Trophoblast cell (in vitro differentiated cells and primary cell): ENCODE results near the gene HCN1.

ENCODE experiments used
- DNase-seq, 2 donors: peaks; one replicate each; pipeline ENCODE4 v3.0.0-alpha.2; 2016
- H2AFZ ChIP-seq: 2 replicates; pipeline ENCODE4 v1.6.1; 2013; ENCODE audit warnings: low read length, moderate library complexity, mild to moderate bottlenecking; ENCODE audit not compliant: insufficient read depth, poor library complexity
- H2AK5ac ChIP-seq: 2 replicates; pipeline ENCODE4 v1.6.1; 2013; ENCODE audit warnings: mild to moderate bottlenecking, low read length
- H2BK120ac ChIP-seq: 2 replicates; pipeline ENCODE4 v1.6.1; 2013; ENCODE audit warnings: low read length, mild to moderate bottlenecking, moderate library complexity; ENCODE audit not compliant: insufficient read depth, poor library complexity
- H2BK12ac ChIP-seq: 2 replicates; pipeline ENCODE4 v1.6.1; 2013; ENCODE audit warnings: mild to moderate bottlenecking, low read length, moderate library complexity
- H2BK5ac ChIP-seq: 2 replicates; pipeline ENCODE4 v1.6.1; 2013; ENCODE audit warnings: low read length, low read depth, moderate library complexity, mild to moderate bottlenecking; ENCODE audit not compliant: poor library complexity
- H3K14ac ChIP-seq: 2 replicates; pipeline ENCODE4 v1.6.1; 2013; ENCODE audit warnings: mild to moderate bottlenecking, low read length
- H3K18ac ChIP-seq: 2 replicates; pipeline ENCODE4 v1.6.1; 2013; ENCODE audit warnings: mild to moderate bottlenecking, low read length
- H3K23ac ChIP-seq: 2 replicates; pipeline ENCODE4 v1.6.1; 2013; ENCODE audit warnings: low read length
- H3K27ac ChIP-seq: 2 replicates; pipeline ENCODE4 v1.5.1; 2013; ENCODE audit warnings: low read depth, mild to moderate bottlenecking, inconsistent platforms, low read length, moderate library complexity
- H3K27me3 ChIP-seq: 2 replicates; pipeline ENCODE4 v1.6.1; 2013; ENCODE audit warnings: inconsistent platforms, mild to moderate bottlenecking, low read length, moderate library complexity; ENCODE audit not compliant: insufficient read depth
- H3K36me3 ChIP-seq, 2 experiments: 1 replicate in 1 of 2; 2 replicates in 1 of 2; pipeline ENCODE4 v1.6.1; 2013; ENCODE audit warnings: low read length in 2 of 2, mild to moderate bottlenecking in 2 of 2, moderate library complexity in 1 of 2; ENCODE audit not compliant: insufficient read depth in 2 of 2, control insufficient read depth in 1 of 2
- H3K4ac ChIP-seq: 2 replicates; pipeline ENCODE4 v1.6.1; 2013; ENCODE audit warnings: low read depth, mild to moderate bottlenecking, low read length, moderate library complexity
- H3K4me1 ChIP-seq, 2 experiments: 1 replicate in 1 of 2; 2 replicates in 1 of 2; pipeline ENCODE4 v1.6.1; 2013; ENCODE audit warnings: low read length in 2 of 2, mild to moderate bottlenecking in 2 of 2, moderate library complexity in 1 of 2; ENCODE audit not compliant: insufficient read depth in 2 of 2, control insufficient read depth in 1 of 2
- H3K4me2 ChIP-seq: 2 replicates; pipeline ENCODE4 v1.6.1; 2013; ENCODE audit warnings: inconsistent platforms, mild to moderate bottlenecking, low read length, moderate library complexity
- H3K4me3 ChIP-seq: 2 replicates; pipeline ENCODE4 v1.5.1; 2013; ENCODE audit warnings: mild to moderate bottlenecking, low read depth, low read length, inconsistent platforms
- H3K79me1 ChIP-seq: one replicate; pipeline ENCODE4 v1.6.1; 2013; ENCODE audit warnings: low read length
- H3K79me2 ChIP-seq: 2 replicates; pipeline ENCODE4 v1.6.1; 2013; ENCODE audit warnings: low read length, mild to moderate bottlenecking; ENCODE audit not compliant: control insufficient read depth, insufficient read depth, poor library complexity
- H3K9ac ChIP-seq: 2 replicates; pipeline ENCODE4 v1.6.1; 2013; ENCODE audit warnings: mild to moderate bottlenecking, low read length
- H3K9me3 ChIP-seq: 2 replicates; pipeline ENCODE4 v1.6.1; 2013; ENCODE audit warnings: low read depth, mild to moderate bottlenecking, control low read depth, inconsistent platforms, low read length; ENCODE audit not compliant: insufficient read depth
- H4K12ac ChIP-seq: 2 replicates; pipeline ENCODE4 v1.6.1; 2013; ENCODE audit warnings: low read depth, mild to moderate bottlenecking, low read length, moderate library complexity
- H4K8ac ChIP-seq: 2 replicates; pipeline ENCODE4 v1.6.1; 2013; ENCODE audit warnings: low read depth, mild to moderate bottlenecking, low read length, moderate library complexity
- H4K91ac ChIP-seq: one replicate; pipeline ENCODE4 v1.6.1; 2013; ENCODE audit warnings: low read depth, mild to moderate bottlenecking, low read length, moderate library complexity
- WGBS: extraction: QIAGEN DNeasy Blood & Tissue Kit; methylation state at CpG from one replicate; pipeline ENCODE4 v1.1.7; 2013; ENCODE audit warnings: missing lambda C conversion rate; ENCODE audit not compliant: insufficient read length, insufficient coverage; ENCODE audit errors: extremely low coverage; 5-methylcytosine and 5-hydroxymethylcytosine counted together

Gene HCN1

GRCh38 chr5:45643056-45643455, 53.1 kb downstream of the HCN1 start:
- H3K9ac ChIP-seq: no peak overlapping the region
- no peaks in the 10 kb centered on the region for H3K9me3 ChIP-seq
- no peak overlapping the region for H3K18ac ChIP-seq
- H3K36me3 ChIP-seq: no peaks in the 10 kb centered on the region
- H3K4me2 ChIP-seq: no peak overlapping the region
- H3K27me3 ChIP-seq: no peaks in the 10 kb centered on the region
- H3K79me2 ChIP-seq: no peaks in the 10 kb centered on the region
- no peak overlapping the region for H2BK12ac ChIP-seq
- no peak overlapping the region for H2AFZ ChIP-seq
- no peak overlapping the region for H4K12ac ChIP-seq
- no peak overlapping the region for H3K4ac ChIP-seq
- no peak overlapping the region for H3K14ac ChIP-seq
- H3K79me1 ChIP-seq: no peaks in the 10 kb centered on the region
- no peak overlapping the region for H4K8ac ChIP-seq
- DNase-seq: no peak
- H2BK120ac ChIP-seq: no peak overlapping the region
- no peak overlapping the region for H2BK5ac ChIP-seq
- H4K91ac ChIP-seq: no peak overlapping the region
- no peak overlapping the region for H3K27ac ChIP-seq
- H2AK5ac ChIP-seq: no peak overlapping the region
- H3K4me1 ChIP-seq: no peaks in the 10 kb centered on the region
- no peak overlapping the region for H3K4me3 ChIP-seq
- H3K23ac ChIP-seq: no peak overlapping the region

- no peak overlapping the region for H3K4me3 ChIP-seq
- H2BK12ac ChIP-seq: no peak overlapping the region
- H3K9me3 ChIP-seq: no peaks in the 10 kb centered on the region
- H2BK5ac ChIP-seq: no peak overlapping the region
- no peak overlapping the region for H3K4me2 ChIP-seq
- H3K27me3 ChIP-seq: no peaks in the 10 kb centered on the region
- H3K79me2 ChIP-seq: no peaks in the 10 kb centered on the region
- no peak for DNase-seq
- H2BK120ac ChIP-seq: no peak overlapping the region
- H4K12ac ChIP-seq: no peak overlapping the region
- H3K18ac ChIP-seq: no peak overlapping the region
- H3K9ac ChIP-seq: no peak overlapping the region
- H3K14ac ChIP-seq: no peak overlapping the region
- H3K4me1 ChIP-seq: no peaks in the 10 kb centered on the region
- H4K8ac ChIP-seq: no peak overlapping the region
- no peak overlapping the region for H4K91ac ChIP-seq
- H3K79me1 ChIP-seq: no peaks in the 10 kb centered on the region
- H3K36me3 ChIP-seq: no peaks in the 10 kb centered on the region
- H2AK5ac ChIP-seq: no peak overlapping the region
- no peak overlapping the region for H3K4ac ChIP-seq
- H2AFZ ChIP-seq: no peak overlapping the region
- no peak overlapping the region for H3K27ac ChIP-seq
- no peak overlapping the region for H3K23ac ChIP-seq
Measured at GRCh38 chr5:45642370-45642769, 53.8 kb downstream of the HCN1 start.

- H3K9ac ChIP-seq: no peak overlapping the region
- DNase-seq: no peak
- H3K14ac ChIP-seq: no peak overlapping the region
- no peak overlapping the region for H3K27ac ChIP-seq
- H3K4me1 ChIP-seq: no peaks in the 10 kb centered on the region
- no peak overlapping the region for H3K4me2 ChIP-seq
- H2AK5ac ChIP-seq: no peak overlapping the region
- H4K12ac ChIP-seq: no peak overlapping the region
- no peaks in the 10 kb centered on the region for H3K36me3 ChIP-seq
- H3K18ac ChIP-seq: no peak overlapping the region
- H3K4ac ChIP-seq: no peak overlapping the region
- no peaks in the 10 kb centered on the region for H3K27me3 ChIP-seq
- no peaks in the 10 kb centered on the region for H3K79me1 ChIP-seq
- no peak overlapping the region for H4K91ac ChIP-seq
- H2BK120ac ChIP-seq: no peak overlapping the region
- no peak overlapping the region for H4K8ac ChIP-seq
- no peak overlapping the region for H2BK5ac ChIP-seq
- no peaks in the 10 kb centered on the region for H3K9me3 ChIP-seq
- no peak overlapping the region for H2BK12ac ChIP-seq
- H3K4me3 ChIP-seq: no peak overlapping the region
- WGBS: no CpG with 5 or more reads among the region's 2 CpGs
- H3K23ac ChIP-seq: no peak overlapping the region
- H3K79me2 ChIP-seq: no peaks in the 10 kb centered on the region
- H2AFZ ChIP-seq: no peak overlapping the region
Measured at GRCh38 chr5:45639040-45639439, 57.1 kb downstream of the HCN1 start.

GRCh38 chr5:45627076-45627656, 69.0 kb downstream of the HCN1 start:
- Histone ChIP-seq H3K79me2 (no peaks in the 10 kb centered on the region), H3K79me1 (no peaks in the 10 kb centered on the region), H3K4me1 (no peaks in the 10 kb centered on the region), H2BK5ac (no peak overlapping the region), H2AK5ac (no peak overlapping the region), H3K27me3 (no peaks in the 10 kb centered on the region), H2BK120ac (no peak overlapping the region), H3K4me3 (no peak overlapping the region), H4K8ac (no peak overlapping the region), H3K4me2 (no peak overlapping the region), H3K36me3 (no peaks in the 10 kb centered on the region), H4K91ac (no peak overlapping the region), H3K4ac (no peak overlapping the region), H3K9me3 (no peaks in the 10 kb centered on the region), H4K12ac (no peak overlapping the region), H2AFZ (no peak overlapping the region), H3K27ac (no peak overlapping the region), H3K14ac (no peak overlapping the region), H3K9ac (no peak overlapping the region), H3K18ac (no peak overlapping the region), H3K23ac (no peak overlapping the region), H2BK12ac (no peak overlapping the region)
- no peak for DNase-seq
- no CpG with 5 or more reads among the region's 2 CpGs for WGBS
